T-helper 1 cell treated with Interleukin-12 subunit alpha and Interleukin-12 subunit beta and Interleukin-4 antibody, amounts not matched to agents 30 μg/mL and 1 μg/mL, for 36 hours (primary cell): ENCODE measurements around the gene LIPC.
A peak's percentile ranks its signal among the peaks of the same experiment; 100 is the strongest.
"Not testable (repeated sequence)": the region's sequence is repeated elsewhere in the genome, so short reads cannot be mapped to it uniquely, and the experiment has no call there.

ENCODE experiments used
- H3K27ac Mint-ChIP-seq: one replicate; pipeline ENCODE4 v1.8.0; 2021; ENCODE audit warnings: mild to moderate bottlenecking, mixed read lengths
- H3K27me3 Mint-ChIP-seq: one replicate; pipeline ENCODE4 v1.8.0; 2021; ENCODE audit warnings: low read depth, mixed read lengths
- H3K36me3 Mint-ChIP-seq: one replicate; pipeline ENCODE4 v1.8.0; 2021; ENCODE audit warnings: low read depth, mixed read lengths
- H3K4me1 Mint-ChIP-seq: one replicate; pipeline ENCODE4 v1.8.0; 2021; ENCODE audit warnings: low read depth, mixed read lengths
- H3K4me3 Mint-ChIP-seq: one replicate; pipeline ENCODE4 v1.8.0; 2021; ENCODE audit warnings: mild to moderate bottlenecking, moderate library complexity, mixed read lengths
- H3K9me3 Mint-ChIP-seq: one replicate; pipeline ENCODE4 v1.8.0; 2021; ENCODE audit warnings: mixed read lengths

Gene LIPC

DNA sequence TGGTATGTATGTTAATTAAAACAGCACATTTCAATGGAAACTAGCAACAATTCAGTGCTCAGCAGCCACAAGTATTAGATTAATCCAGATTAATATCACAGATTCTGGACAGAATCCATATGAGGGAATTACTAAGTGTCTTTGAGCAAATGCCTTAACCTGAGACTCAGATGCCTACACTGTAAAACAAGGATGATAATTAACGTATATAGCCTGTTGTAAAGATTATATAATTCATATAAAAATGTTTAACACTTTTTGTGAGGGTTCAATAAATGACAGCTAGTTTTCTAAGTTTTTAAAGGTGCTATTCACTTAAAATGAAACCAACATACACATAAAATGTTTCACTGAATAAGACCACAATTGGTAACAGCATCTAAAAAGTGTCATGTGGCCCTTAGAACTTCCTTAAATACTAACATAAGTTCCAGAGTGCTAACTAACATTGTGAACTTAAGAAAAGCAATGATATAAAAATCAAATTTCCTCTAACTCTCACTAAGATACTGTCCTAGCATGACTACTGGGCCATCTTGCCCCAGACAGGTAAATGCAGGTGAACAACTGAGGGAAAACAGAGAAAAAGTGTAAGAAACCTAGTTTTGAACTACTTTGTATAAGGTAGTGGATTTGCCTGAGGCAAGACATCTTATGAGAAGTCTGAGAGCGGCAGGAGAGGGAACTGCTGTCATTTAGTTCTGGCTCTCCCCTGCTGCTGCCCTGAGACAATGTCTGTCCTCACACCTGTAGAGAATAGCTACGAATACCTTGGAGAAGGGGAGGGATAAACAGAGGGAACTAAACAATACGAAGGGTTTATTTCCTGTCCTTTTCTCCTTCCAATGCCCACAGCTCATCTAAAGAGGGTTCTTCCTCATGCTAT lies 166.4 kb downstream of the LIPC start:
- Mint-ChIP-seq H3K9me3 (no peaks in the 10 kb centered on the region), H3K4me1 (peaks cover 28% of the 10 kb centered on the region), H3K27ac (peak overlapping the region; percentile 53), H3K27me3 (no peaks in the 10 kb centered on the region), H3K36me3 (peaks cover 46% of the 10 kb centered on the region), H3K4me3 (no peak overlapping the region)

DNA sequence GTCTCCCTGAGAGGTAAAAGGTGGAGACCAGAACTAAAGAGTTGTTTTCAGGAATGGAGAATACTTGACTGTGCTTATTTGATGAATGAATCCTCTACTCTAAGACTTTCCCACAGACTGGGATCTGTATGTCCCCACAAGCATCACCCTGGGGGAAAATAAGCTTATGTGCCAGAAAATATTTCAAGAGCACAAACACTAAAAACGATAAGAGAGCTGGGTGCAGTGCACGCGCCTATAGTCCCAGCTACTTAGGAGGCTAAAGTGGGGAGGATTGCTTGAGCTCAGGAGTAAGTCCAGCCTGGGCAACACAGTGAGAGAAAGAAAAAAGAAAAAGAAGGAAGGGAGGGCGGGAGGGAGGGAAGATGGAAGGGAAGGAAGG lies 167.0 kb downstream of the LIPC start:
- no peak overlapping the region for H3K27ac Mint-ChIP-seq
- no peaks in the 10 kb centered on the region for H3K27me3 Mint-ChIP-seq
- peaks cover 45% of the 10 kb centered on the region for H3K36me3 Mint-ChIP-seq
- H3K9me3 Mint-ChIP-seq = no peaks in the 10 kb centered on the region
- H3K4me3 Mint-ChIP-seq = no peak overlapping the region
- peaks cover 29% of the 10 kb centered on the region for H3K4me1 Mint-ChIP-seq

DNA sequence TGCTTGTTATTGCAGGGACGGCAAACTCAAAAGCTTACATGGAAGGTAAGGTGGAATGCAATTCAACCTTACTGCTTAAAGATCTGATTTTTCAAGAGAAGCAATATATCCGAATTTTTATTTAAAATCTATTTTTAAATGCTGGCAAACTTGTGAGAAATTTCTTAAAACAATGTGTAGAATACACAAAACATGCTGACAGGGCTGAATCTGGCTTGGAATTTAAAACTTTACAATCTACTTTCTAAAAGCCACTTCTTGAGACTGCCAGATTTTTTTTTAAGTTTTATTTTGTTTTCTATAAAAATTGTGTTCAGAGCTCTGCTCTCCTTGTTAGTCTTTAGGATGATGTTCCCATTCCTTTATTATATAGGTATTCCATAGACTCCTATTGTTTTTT lies 171.0 kb downstream of the LIPC start:
- H3K27ac Mint-ChIP-seq = no peak overlapping the region
- H3K4me3 Mint-ChIP-seq = no peak overlapping the region
- H3K36me3 Mint-ChIP-seq = peaks cover 50% of the 10 kb centered on the region
- no peaks in the 10 kb centered on the region for H3K9me3 Mint-ChIP-seq
- peaks cover 16% of the 10 kb centered on the region for H3K4me1 Mint-ChIP-seq
- no peaks in the 10 kb centered on the region for H3K27me3 Mint-ChIP-seq

DNA sequence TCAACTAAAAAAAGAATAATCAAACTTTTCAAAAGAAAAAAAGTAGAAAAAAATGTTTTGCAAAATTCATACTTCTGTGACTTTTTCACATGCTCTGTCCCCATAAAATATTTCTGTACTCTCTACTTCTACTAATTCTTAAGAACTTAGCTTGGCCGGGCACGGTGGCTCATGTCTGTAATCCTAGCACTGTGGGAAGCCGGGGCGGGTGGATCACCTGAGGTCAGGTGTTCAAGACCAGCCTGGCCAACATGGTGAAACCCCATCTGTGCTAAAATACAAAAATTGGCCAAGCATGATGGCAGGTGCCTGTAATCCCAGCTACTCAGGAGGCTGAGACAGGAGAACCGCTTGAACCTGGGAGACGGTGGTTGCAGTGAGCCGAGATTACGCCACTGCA lies 172.1 kb downstream of the LIPC start:
- peaks cover 54% of the 10 kb centered on the region for H3K36me3 Mint-ChIP-seq
- H3K9me3 Mint-ChIP-seq, H3K4me3 Mint-ChIP-seq, H3K27me3 Mint-ChIP-seq, H3K27ac Mint-ChIP-seq: not testable (repeated sequence)
- H3K4me1 Mint-ChIP-seq = peaks cover 18% of the 10 kb centered on the region

GRCh38 chr15:58604455-58604923 lies 172.7 kb downstream of the LIPC start:
- H3K27ac Mint-ChIP-seq = no peak overlapping the region
- H3K4me1 Mint-ChIP-seq = peaks cover 22% of the 10 kb centered on the region
- H3K27me3 Mint-ChIP-seq = no peaks in the 10 kb centered on the region
- H3K4me3 Mint-ChIP-seq = no peak overlapping the region
- peaks cover 55% of the 10 kb centered on the region for H3K36me3 Mint-ChIP-seq
- H3K9me3 Mint-ChIP-seq = no peaks in the 10 kb centered on the region

- H3K27me3 Mint-ChIP-seq = no peaks in the 10 kb centered on the region
- no peak overlapping the region for H3K27ac Mint-ChIP-seq
- H3K9me3 Mint-ChIP-seq = no peaks in the 10 kb centered on the region
- no peak overlapping the region for H3K4me3 Mint-ChIP-seq
- H3K36me3 Mint-ChIP-seq = peaks cover 60% of the 10 kb centered on the region
- peaks cover 22% of the 10 kb centered on the region for H3K4me1 Mint-ChIP-seq
These were observed 174.2 kb downstream of the LIPC start for GRCh38 chr15:58605931-58606530.

- peaks cover 23% of the 10 kb centered on the region for H3K4me1 Mint-ChIP-seq
- no peaks in the 10 kb centered on the region for H3K27me3 Mint-ChIP-seq
- H3K9me3 Mint-ChIP-seq = no peaks in the 10 kb centered on the region
- no peak overlapping the region for H3K4me3 Mint-ChIP-seq
- H3K27ac Mint-ChIP-seq = no peak overlapping the region
- H3K36me3 Mint-ChIP-seq = peaks cover 59% of the 10 kb centered on the region
These were observed 174.8 kb downstream of the LIPC start for GRCh38 chr15:58606577-58607080.

DNA sequence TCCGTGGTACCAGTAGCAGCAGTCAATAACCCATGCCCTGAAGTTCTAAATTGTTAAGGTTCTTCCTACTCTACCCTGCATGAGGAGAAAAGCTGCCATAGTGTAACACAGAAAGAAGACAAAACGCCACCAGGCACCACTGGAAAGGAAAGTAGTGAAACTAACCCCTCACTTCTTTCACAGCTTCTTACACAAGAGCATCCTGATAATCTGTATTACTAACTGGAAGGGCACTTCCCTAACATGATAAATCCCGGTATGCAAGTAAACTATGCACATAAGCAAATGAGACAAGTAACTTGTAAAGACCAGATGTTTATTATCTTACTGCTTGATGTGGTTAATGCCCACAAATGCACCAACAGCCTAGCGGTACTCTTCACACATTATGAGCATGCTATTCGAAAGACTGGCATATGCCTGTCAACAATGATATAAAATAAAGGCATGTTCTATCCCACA lies 176.4 kb downstream of the LIPC start:
- Mint-ChIP-seq H3K9me3 (peaks cover 1% of the 10 kb centered on the region), H3K4me3 (no peak overlapping the region), H3K27ac (no peak overlapping the region), H3K36me3 (peaks cover 61% of the 10 kb centered on the region), H3K4me1 (peaks cover 34% of the 10 kb centered on the region), H3K27me3 (no peaks in the 10 kb centered on the region)

DNA sequence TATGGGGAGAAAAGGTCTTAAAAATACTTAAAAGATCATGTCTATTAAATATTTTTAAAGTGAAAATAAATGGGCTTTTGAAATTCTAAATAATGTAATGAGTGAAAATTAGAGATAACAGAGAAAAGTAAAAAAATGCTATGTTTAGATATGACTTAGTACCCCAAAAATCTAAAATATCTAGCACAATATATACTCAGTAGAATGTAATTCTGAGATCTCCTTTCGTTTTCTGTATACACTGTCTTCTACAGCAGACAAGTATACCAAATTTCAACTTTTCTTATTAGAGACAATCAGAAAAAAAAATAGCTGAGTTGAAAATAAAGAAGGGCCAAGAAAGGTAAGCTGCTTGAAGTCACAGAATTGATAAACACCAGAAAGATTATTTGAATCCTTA lies 176.9 kb downstream of the LIPC start:
- peaks cover 31% of the 10 kb centered on the region for H3K4me1 Mint-ChIP-seq
- peaks cover 60% of the 10 kb centered on the region for H3K36me3 Mint-ChIP-seq
- no peaks in the 10 kb centered on the region for H3K27me3 Mint-ChIP-seq
- no peak overlapping the region for H3K27ac Mint-ChIP-seq
- no peak overlapping the region for H3K4me3 Mint-ChIP-seq
- peaks cover 7% of the 10 kb centered on the region for H3K9me3 Mint-ChIP-seq

- H3K27ac Mint-ChIP-seq = no peak overlapping the region
- H3K27me3 Mint-ChIP-seq = no peaks in the 10 kb centered on the region
- H3K4me1 Mint-ChIP-seq = peaks cover 38% of the 10 kb centered on the region
- H3K9me3 Mint-ChIP-seq = peaks cover 34% of the 10 kb centered on the region
- peaks cover 68% of the 10 kb centered on the region for H3K36me3 Mint-ChIP-seq
- no peak overlapping the region for H3K4me3 Mint-ChIP-seq
These were observed 180.2 kb downstream of the LIPC start for GRCh38 chr15:58611731-58612676.

DNA sequence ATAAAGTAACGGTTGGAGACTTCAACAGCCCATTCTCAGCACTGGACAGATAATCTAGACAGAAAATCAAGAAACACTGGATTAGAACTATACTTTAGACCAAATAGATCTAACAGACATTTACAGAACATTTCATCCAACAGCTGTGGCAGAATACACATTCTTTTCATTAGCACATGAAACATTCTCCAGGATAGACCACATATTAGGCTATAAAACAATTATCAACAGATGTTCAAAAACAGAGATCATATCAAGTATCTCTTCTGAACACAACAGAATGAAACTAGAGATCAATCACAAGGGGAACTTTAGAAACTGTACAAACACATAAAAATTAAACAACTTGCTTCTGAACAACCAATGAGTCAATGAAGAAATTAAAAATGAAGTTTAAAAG lies 184.4 kb downstream of the LIPC start:
- peaks cover 63% of the 10 kb centered on the region for H3K36me3 Mint-ChIP-seq
- H3K4me1 Mint-ChIP-seq = peaks cover 30% of the 10 kb centered on the region
- no peaks in the 10 kb centered on the region for H3K27me3 Mint-ChIP-seq
- no peak overlapping the region for H3K4me3 Mint-ChIP-seq
- peaks cover 46% of the 10 kb centered on the region for H3K9me3 Mint-ChIP-seq
- no peak overlapping the region for H3K27ac Mint-ChIP-seq
